ENCODE results near the gene MAST2. TPM values are rescaled to one million over a fixed set of nuclear protein-coding genes. Genes with fewer than 3 reads are reported as not detected.

MAST2 gene
- total and polyA plus RNA-seq, 5 experiments from 2014 or later, result 0.48 to 8.9 (median 1.7) TPM

Other genes starting within 250 kb of the MAST2 start
- gene NASP, start 219.6 kb upstream of the MAST2 start, total RNA-seq, result 10 to 100 TPM; 72.7 to 73.2 TPM
- gene NASP, start 219.6 kb upstream of the MAST2 start, polyA plus RNA-seq, result 10 to 100 TPM; 72.5 to 89.3 (median 84.0) TPM
- gene CCDC17, start 179.6 kb upstream of the MAST2 start, total RNA-seq, result 1 to 10 TPM; 9.2 to 9.4 TPM
- under 1 TPM in 1 of 3 donors, not detected in 2; 0.43 TPM for gene CCDC17, start 179.6 kb upstream of the MAST2 start, polyA plus RNA-seq
- gene GPBP1L1, start 117.1 kb upstream of the MAST2 start, total RNA-seq, result 100 to 1,000 TPM; 183 to 193 TPM
- 10 to 100 TPM; 88.9 to 94.0 (median 92.1) TPM for gene GPBP1L1, start 117.1 kb upstream of the MAST2 start, polyA plus RNA-seq
- 10 to 100 TPM; 23.9 to 29.1 TPM for gene TMEM69, start 115.4 kb upstream of the MAST2 start, total RNA-seq
- gene TMEM69, start 115.4 kb upstream of the MAST2 start, polyA plus RNA-seq, result 10 to 100 TPM; 43.5 to 59.4 (median 56.0) TPM
- 10 to 100 TPM; 14.2 to 15.6 TPM for gene IPP, start 53.0 kb upstream of the MAST2 start, total RNA-seq
- gene IPP, start 53.0 kb upstream of the MAST2 start, polyA plus RNA-seq, result 10 to 100 TPM in 2 of 3 donors, 1 to 10 TPM in 1; 8.7 to 17.4 (median 12.8) TPM

Data from naive thymus-derived CD8-positive, alpha-beta T cell (primary cell).